Thyroid gland (tissue), 4 donors: ENCODE data around the gene NPFFR1.

Experiments
- CTCF ChIP-seq, 6 experiments: fragments of 200-600 bp in 3 of 6; fragments of 450-650 bp in 3 of 6; sonication (generic) in 3 of 6; IDR thresholded peaks; one replicate each; pipeline ENCODE4 v1.5.1; 2016 to 2019; ENCODE audit warnings: antibody characterized with exemption in 6 of 6, mild to moderate bottlenecking in 2 of 6, inconsistent platforms in 1 of 6, moderate library complexity in 1 of 6
- POLR2A ChIP-seq, 2 donors: fragments of 450-650 bp; IDR thresholded peaks; one replicate each; pipeline ENCODE4 v1.6.1; 2017; ENCODE audit warnings: antibody characterized with exemption in 2 of 2, mild to moderate bottlenecking in 2 of 2, moderate library complexity in 1 of 2

- TF ChIP-seq CTCF (IDR thresholded peaks at IDR 0.05) (no peak), POLR2A (IDR thresholded peaks at IDR 0.05) (no peak)
These were observed 32.7 kb downstream of the NPFFR1 start for GRCh38 chr10:70250961-70251680.
